ENCODE data around the gene NTPCR. TPM values are rescaled to one million over a fixed set of nuclear protein-coding genes. Genes with fewer than 3 reads are reported as not detected.

Gene NTPCR
- total RNA-seq, 2 donors from 2014 or later, result 57.0 to 64.8 TPM

- Histone ChIP-seq H3K9ac (ENCODE audit: low read depth in 2 of 2, low read length in 2 of 2) (no peak overlapping the region), H3K27me3 (no peaks in the 10 kb centered on the region), H3K36me3 (peaks cover 16% of the 10 kb centered on the region), H3K4me3 (no peak overlapping the region), H3K9me3 (no peaks in the 10 kb centered on the region), H3K4me1 (no peaks in the 10 kb centered on the region), H3K27ac (no peak overlapping the region)
- intact Hi-C loops (cut with DNase I), result no loop called here
- no peak for TF ChIP-seq CTCF (IDR thresholded peaks at IDR 0.05)
- DNase-seq, result no peak
Measured at GRCh38 chr1:232973652-232974611, 23.5 kb downstream of the NTPCR start.

GRCh38 chr1:232974971-232975370 lies 24.6 kb downstream of the NTPCR start:
- Histone ChIP-seq H3K9me3 (no peaks in the 10 kb centered on the region), H3K36me3 (peaks cover 16% of the 10 kb centered on the region), H3K27ac (no peak overlapping the region), H3K4me1 (no peaks in the 10 kb centered on the region), H3K9ac (ENCODE audit: low read depth in 2 of 2, low read length in 2 of 2) (no peak overlapping the region), H3K27me3 (no peaks in the 10 kb centered on the region), H3K4me3 (no peak overlapping the region)
- intact Hi-C loops (cut with DNase I), result no loop called here
- TF ChIP-seq CTCF (IDR thresholded peaks at IDR 0.05), result no peak
- DNase-seq, result no peak

- Histone ChIP-seq H3K9ac (ENCODE audit: low read depth in 2 of 2, low read length in 2 of 2) (no peak overlapping the region), H3K9me3 (no peaks in the 10 kb centered on the region), H3K4me1 (no peaks in the 10 kb centered on the region), H3K36me3 (no peaks in the 10 kb centered on the region), H3K4me3 (no peak overlapping the region), H3K27me3 (no peaks in the 10 kb centered on the region), H3K27ac (no peak overlapping the region)
- intact Hi-C loops (cut with DNase I), result no loop called here
- no peak for TF ChIP-seq CTCF (IDR thresholded peaks at IDR 0.05)
- no peak for DNase-seq
Measured at GRCh38 chr1:232978091-232978634, 27.8 kb downstream of the NTPCR start.

GRCh38 chr1:232978815-232979214 lies 28.4 kb downstream of the NTPCR start:
- no peak for TF ChIP-seq CTCF (IDR thresholded peaks at IDR 0.05)
- H3K27ac ChIP-seq, result no peak overlapping the region
- no peaks in the 10 kb centered on the region for H3K27me3 ChIP-seq
- no peak overlapping the region for H3K4me3 ChIP-seq
- intact Hi-C loops (cut with DNase I), result no loop called here
- no peaks in the 10 kb centered on the region for H3K9me3 ChIP-seq
- no peaks in the 10 kb centered on the region for H3K36me3 ChIP-seq
- H3K4me1 ChIP-seq, result no peaks in the 10 kb centered on the region
- DNase-seq, result no peak
- no peak overlapping the region for H3K9ac ChIP-seq (ENCODE audit: low read depth in 2 of 2, low read length in 2 of 2)

GRCh38 chr1:232979558-232979957 lies 29.1 kb downstream of the NTPCR start:
- no peak overlapping the region for H3K27ac ChIP-seq
- no peaks in the 10 kb centered on the region for H3K9me3 ChIP-seq
- H3K4me3 ChIP-seq, result no peak overlapping the region
- H3K36me3 ChIP-seq, result no peaks in the 10 kb centered on the region
- no peak for DNase-seq
- intact Hi-C loops (cut with DNase I), result no loop called here
- no peak for TF ChIP-seq CTCF (IDR thresholded peaks at IDR 0.05)
- H3K27me3 ChIP-seq, result no peaks in the 10 kb centered on the region
- H3K4me1 ChIP-seq, result no peaks in the 10 kb centered on the region
- no peak overlapping the region for H3K9ac ChIP-seq (ENCODE audit: low read depth in 2 of 2, low read length in 2 of 2)
